Endothelial cell of umbilical vein (primary cell): ENCODE results near the gene PPP2R2C. TPM values are rescaled to one million over a fixed set of nuclear protein-coding genes. Genes with fewer than 3 reads are reported as not detected.

Experiments used
- BruUV-seq: library from RNA; stranded (reverse); fragments of 400-500 nt; replicated peaks from 2 replicates; lab custom pipeline; 2021; lab: Mats Ljungman, UMichigan
- CTCF ChIA-PET: fragments of 300-600, 350-600 bp; sonication (Branson Sonifier 250); formaldehyde crosslinking; loops from one replicate; lab custom pipeline; 2021; ENCODE audit warnings: antibody characterized with exemption, inconsistent platforms; lab: Charles Lee
- POLR2A ChIA-PET: fragments of 300-600, 350-600 bp; sonication (Branson Sonifier 250); formaldehyde crosslinking; loops from one replicate; lab custom pipeline; 2021; ENCODE audit warnings: antibody characterized with exemption, inconsistent platforms; lab: Charles Lee
- DNase-seq: peaks from one replicate; pipeline ENCODE4 v3.0.0-alpha.2; 2011; ENCODE audit warnings: low read depth, low spot score
- FAIRE-seq: peaks from 2 replicates; lab custom pipeline; 2011; peaks lifted over from hg19 to GRCh38; lab: Jason Lieb, UNC
- H2AFZ ChIP-seq: 2 replicates; pipeline ENCODE4 v1.6.0; 2012; ENCODE audit warnings: low read depth, low read length, control low read depth, inconsistent platforms
- H3K27ac ChIP-seq: 2 replicates; pipeline ENCODE4 v1.5.1; 2011; ENCODE audit warnings: low read depth, mild to moderate bottlenecking, control low read depth, low read length, moderate library complexity; ENCODE audit not compliant: insufficient read depth
- H3K27me3 ChIP-seq, 2 experiments: 2 replicates each; pipeline versions ENCODE4 v1.6.0 to v1.6.1; 2011; ENCODE audit warnings: low read length in 2 of 2, mixed read lengths in 1 of 2; ENCODE audit not compliant: control insufficient read depth in 2 of 2, insufficient read depth in 2 of 2
- H3K36me3 ChIP-seq, 2 experiments: 2 replicates in 1 of 2; 3 replicates in 1 of 2; pipeline ENCODE4 v1.5.1; 2011; ENCODE audit warnings: low read length in 2 of 2, mild to moderate bottlenecking in 1 of 2, moderate library complexity in 1 of 2; ENCODE audit not compliant: control insufficient read depth in 2 of 2, insufficient read depth in 2 of 2; ENCODE audit errors: extremely low read depth in 1 of 2
- H3K4me1 ChIP-seq: 3 replicates; pipeline ENCODE4 v1.5.1; 2011; ENCODE audit warnings: mild to moderate bottlenecking, low read length; ENCODE audit not compliant: control insufficient read depth, insufficient read depth; ENCODE audit errors: extremely low read depth
- H3K4me2 ChIP-seq: 2 replicates; pipeline ENCODE4 v1.6.1; 2011; ENCODE audit warnings: low read length, control low read depth, mixed read lengths; ENCODE audit not compliant: insufficient read depth
- H3K4me3 ChIP-seq, 3 experiments: fragments of 200-600 bp in 1 of 3; sonication (generic), shearing (Covaris generic) in 1 of 3; replicated peaks in 1 of 3; 2 replicates each; pipeline ENCODE4 v1.5.1; 2011 to 2016; ENCODE audit warnings: control low read depth in 3 of 3, low read length in 3 of 3, mild to moderate bottlenecking in 2 of 3, inconsistent platforms in 1 of 3, low read depth in 1 of 3, moderate library complexity in 1 of 3; ENCODE audit not compliant: insufficient read depth in 1 of 3
- H3K79me2 ChIP-seq: 2 replicates; pipeline ENCODE4 v1.6.0; 2012; ENCODE audit warnings: low read length, inconsistent platforms; ENCODE audit not compliant: control insufficient read depth, insufficient read depth
- H3K9ac ChIP-seq: replicated peaks from 2 replicates; pipeline ENCODE3; 2011; ENCODE audit warnings: low read length, control low read depth; ENCODE audit not compliant: insufficient read depth; ENCODE audit errors: extremely low read depth
- H3K9me1 ChIP-seq: replicated peaks from 3 replicates; pipeline ENCODE4 v1.6.0; 2011; ENCODE audit warnings: mild to moderate bottlenecking, low read length; ENCODE audit not compliant: control insufficient read depth, insufficient read depth; ENCODE audit errors: extremely low read depth
- H3K9me3 ChIP-seq: replicated peaks from 2 replicates; pipeline ENCODE4 v1.5.1; 2012; ENCODE audit warnings: low read length, inconsistent platforms; ENCODE audit not compliant: control insufficient read depth, insufficient read depth
- H4K20me1 ChIP-seq: replicated peaks from 2 replicates; pipeline ENCODE3; 2011; ENCODE audit warnings: mild to moderate bottlenecking, low read length; ENCODE audit not compliant: control insufficient read depth, insufficient read depth; ENCODE audit errors: extremely low read depth
- EZH2 ChIP-seq: IDR thresholded peaks from 2 replicates; pipeline ENCODE4 v1.6.1; 2012; ENCODE audit warnings: borderline replicate concordance, low read depth, mild to moderate bottlenecking, moderate library complexity, low read length, inconsistent platforms; ENCODE audit not compliant: severe bottlenecking
- FOS ChIP-seq: IDR thresholded peaks from 2 replicates; pipeline ENCODE4 v1.6.1; 2011; ENCODE audit warnings: mild to moderate bottlenecking, low read length, moderate library complexity, borderline replicate concordance; ENCODE audit not compliant: insufficient read depth
- GATA2 ChIP-seq: IDR thresholded peaks from 2 replicates; pipeline ENCODE4 v1.7.0; 2011; ENCODE audit warnings: low read depth, mild to moderate bottlenecking, moderate library complexity, mixed read lengths, low read length; ENCODE audit not compliant: insufficient read length, insufficient read depth
- JUN ChIP-seq: IDR thresholded peaks from 2 replicates; pipeline ENCODE4 v1.6.1; 2011; ENCODE audit warnings: borderline replicate concordance, low read depth; ENCODE audit not compliant: insufficient read length, insufficient read depth
- MAX ChIP-seq: IDR thresholded peaks from 2 replicates; pipeline ENCODE4 v1.6.1; 2011; ENCODE audit not compliant: insufficient read depth, insufficient read length
- MYC ChIP-seq: IDR thresholded peaks from one replicate; pipeline ENCODE4 v1.6.1; 2011; ENCODE audit warnings: mild to moderate bottlenecking, low read depth, low read length
- POLR2A ChIP-seq: IDR thresholded peaks from 2 replicates; pipeline ENCODE4 v1.6.1; 2012; ENCODE audit warnings: low read depth, mild to moderate bottlenecking, control low read depth, low read length
- POLR2AphosphoS5 ChIP-seq: IDR thresholded peaks from 2 replicates; pipeline ENCODE4 v1.6.1; 2012; ENCODE audit warnings: low read depth, mild to moderate bottlenecking, control low read depth, low read length, moderate library complexity; ENCODE audit not compliant: insufficient read depth
- dilution Hi-C: fragments of 300-500 bp; cut with MboI; formaldehyde crosslinking; loops from one replicate; pipeline ENCODE4 v1.15.0; 2019; ENCODE audit warnings: low sequenced_read_pairs; ENCODE audit not compliant: extremely low pct_ligation_motif_present
- intact Hi-C: fragments of 100-400 bp; cut with micrococcal nuclease; formaldehyde crosslinking; loops from one replicate; pipeline ENCODE4 v1.10.0; 2022
- polyA plus RNA-seq, 4 experiments: library from polyadenylated mRNA; depleted of rRNA in 3 of 4; stranded (reverse) in 3 of 4; unstranded in 1 of 4; fragments of >200 nt; gene quantifications; 2 replicates each; pipeline versions ENCODE4 v1.2.1 to v1.2.3, GENCODE V29; 2011 to 2012; ENCODE audit warnings: missing spikeins in 1 of 4
- total RNA-seq: library from RNA; stranded (reverse); gene quantifications from 2 replicates; pipeline ENCODE4 v1.2.3, GENCODE V29; 2021
- TF ChIP-seq, protein P1 (sequence below), 2 donors: IDR thresholded peaks; 1 replicate in 1 of 2; 2 replicates in 1 of 2; pipeline ENCODE4 v1.5.1; 2011; ENCODE audit warnings: low read length in 2 of 2, mild to moderate bottlenecking in 2 of 2, moderate library complexity in 2 of 2, control low read depth in 1 of 2, inconsistent platforms in 1 of 2, low read depth in 1 of 2; ENCODE audit not compliant: insufficient read depth in 1 of 2; ENCODE audit errors: extremely low read depth in 1 of 2

The PPP2R2C gene
- total and polyA plus RNA-seq, 2 donors (not counting 3 experiments of a cell fraction or from before 2014, with no cell fraction given), result 0.03 to 0.09 TPM

DNA sequence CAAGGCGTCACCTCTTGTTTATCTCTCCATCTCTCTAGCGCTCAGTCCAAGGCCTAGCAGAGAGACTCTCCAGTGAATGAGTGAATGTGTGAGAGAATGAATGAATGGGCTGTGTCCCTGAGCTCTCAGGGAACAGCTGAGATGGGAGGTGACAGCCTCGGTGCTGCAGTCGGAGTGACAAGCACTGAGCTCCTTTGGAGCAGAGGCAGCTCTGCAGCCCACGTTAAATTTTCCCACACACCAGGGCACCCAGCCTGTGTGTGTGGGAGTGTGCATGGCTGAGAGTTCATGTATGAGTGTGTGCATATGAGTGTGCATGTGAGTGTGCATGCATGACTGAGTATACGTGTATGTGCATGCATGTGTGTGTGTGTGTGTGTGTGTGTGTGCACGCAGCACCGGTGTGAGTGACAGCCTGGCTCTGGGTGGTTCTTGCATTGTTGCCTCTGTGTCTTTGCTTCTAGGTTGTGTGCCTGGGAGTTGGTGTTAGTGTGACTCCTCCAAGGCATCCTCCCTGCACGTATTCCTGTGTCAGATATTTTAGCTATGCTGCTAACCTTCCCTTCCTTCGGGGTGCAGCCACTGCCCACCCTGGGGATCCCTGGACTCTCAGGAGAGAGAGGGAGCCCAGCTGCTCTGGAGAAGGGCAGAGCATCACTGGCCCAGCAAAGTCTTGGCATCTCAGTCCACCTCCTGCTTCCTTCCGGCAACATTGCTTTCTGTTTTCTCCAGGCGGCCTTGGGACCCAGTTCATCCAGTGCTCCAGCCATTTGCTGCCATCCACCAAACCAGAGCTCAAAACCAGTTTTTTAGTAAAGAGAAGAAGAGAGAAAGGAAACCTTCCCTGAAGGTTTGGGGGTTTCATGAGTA, 98.6 kb downstream of the PPP2R2C start:
- Histone ChIP-seq H3K9ac (no peak overlapping the region), H3K4me2 (no peak overlapping the region), H3K79me2 (no peaks in the 10 kb centered on the region), H2AFZ (no peak overlapping the region), H3K9me3 (no peaks in the 10 kb centered on the region), H3K4me3 (no peak overlapping the region), H3K4me1 (no peaks in the 10 kb centered on the region), H3K27ac (no peak overlapping the region), H3K9me1 (no peaks in the 10 kb centered on the region), H4K20me1 (no peaks in the 10 kb centered on the region), H3K27me3 (no peaks in the 10 kb centered on the region), H3K36me3 (no peaks in the 10 kb centered on the region)
- CTCF ChIA-PET, result interaction anchor here (1.2 kb wide), 1 partner anchor 123 kb away, joined by 4 read pairs; no protein-coding TSS in a partner anchor
- dilution Hi-C loops, result no loop called here
- POLR2A ChIA-PET, result no interaction called here
- TF ChIP-seq POLR2AphosphoS5, result no peak
- no peak for TF ChIP-seq EZH2
- TF ChIP-seq POLR2A, result no peak
- BruUV-seq, result no TSS peak
- FAIRE-seq (no peak), DNase-seq (no peak)
- intact Hi-C loops, result no loop called here

- no peak for FAIRE-seq
- TF ChIP-seq POLR2AphosphoS5 (no peak), GATA2 (no peak), MAX (no peak), JUN (no peak), FOS (no peak), EZH2 (no peak), POLR2A (no peak), MYC (no peak)
- TF ChIP-seq, protein P1, sequence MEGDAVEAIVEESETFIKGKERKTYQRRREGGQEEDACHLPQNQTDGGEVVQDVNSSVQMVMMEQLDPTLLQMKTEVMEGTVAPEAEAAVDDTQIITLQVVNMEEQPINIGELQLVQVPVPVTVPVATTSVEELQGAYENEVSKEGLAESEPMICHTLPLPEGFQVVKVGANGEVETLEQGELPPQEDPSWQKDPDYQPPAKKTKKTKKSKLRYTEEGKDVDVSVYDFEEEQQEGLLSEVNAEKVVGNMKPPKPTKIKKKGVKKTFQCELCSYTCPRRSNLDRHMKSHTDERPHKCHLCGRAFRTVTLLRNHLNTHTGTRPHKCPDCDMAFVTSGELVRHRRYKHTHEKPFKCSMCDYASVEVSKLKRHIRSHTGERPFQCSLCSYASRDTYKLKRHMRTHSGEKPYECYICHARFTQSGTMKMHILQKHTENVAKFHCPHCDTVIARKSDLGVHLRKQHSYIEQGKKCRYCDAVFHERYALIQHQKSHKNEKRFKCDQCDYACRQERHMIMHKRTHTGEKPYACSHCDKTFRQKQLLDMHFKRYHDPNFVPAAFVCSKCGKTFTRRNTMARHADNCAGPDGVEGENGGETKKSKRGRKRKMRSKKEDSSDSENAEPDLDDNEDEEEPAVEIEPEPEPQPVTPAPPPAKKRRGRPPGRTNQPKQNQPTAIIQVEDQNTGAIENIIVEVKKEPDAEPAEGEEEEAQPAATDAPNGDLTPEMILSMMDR (IDR thresholded peaks at IDR 0.05; ENCODE audit: extremely low read depth in 1 of 2, insufficient read depth in 1 of 2, low read depth in 1 of 2, low read length in 2 of 2), result no peak
Observed at GRCh38 chr4:6372649-6373525, 99.5 kb downstream of the PPP2R2C start.

More at GRCh38 chr4:6372649-6373525, 99.5 kb downstream of the PPP2R2C start:
- Histone ChIP-seq H2AFZ (no peak overlapping the region), H3K4me1 (no peaks in the 10 kb centered on the region), H3K27me3 (no peaks in the 10 kb centered on the region), H3K79me2 (no peaks in the 10 kb centered on the region), H3K9ac (no peak overlapping the region), H3K4me3 (no peak overlapping the region), H3K4me2 (no peak overlapping the region), H4K20me1 (no peaks in the 10 kb centered on the region), H3K9me1 (no peaks in the 10 kb centered on the region), H3K27ac (no peak overlapping the region), H3K9me3 (no peaks in the 10 kb centered on the region), H3K36me3 (no peaks in the 10 kb centered on the region)
- dilution Hi-C loops, result no loop called here
- no TSS peak for BruUV-seq
- peak; percentile 21 for DNase-seq
- ChIA-PET POLR2A (no interaction called here), CTCF (interaction anchor here (1.2 kb wide), 2 partner anchors 122 kb away, joined by 3 to 4 read pairs; no protein-coding TSS in a partner anchor)
- intact Hi-C loops, result no loop called here
